Pancreas (tissue), 10 donors: ENCODE results near the gene DNAJB6. TPM values are rescaled to one million over a fixed set of nuclear protein-coding genes. Genes with fewer than 3 reads are reported as not detected.

Source experiments
- ATAC-seq, 4 donors: fragments of 200-7000 bp; cut with Tn5 transposase; one replicate each; pipeline versions ENCODE4 v1.8.0 to v1.9.1; 2020; ENCODE audit warnings: mild to moderate bottlenecking in 4 of 4, moderate library complexity in 4 of 4
- DNase-seq, 6 donors: peaks; one replicate each; pipeline ENCODE4 v3.0.0-alpha.2; 2020
- FAIRE-seq: peaks from 2 replicates; lab custom pipeline; 2012; peaks lifted over from hg19 to GRCh38; lab: Jason Lieb, UNC
- H3K27ac ChIP-seq, 4 donors: fragments of 200-600 bp; sonication (generic); 1 replicate in 3 of 4; 2 replicates in 1 of 4; pipeline versions ENCODE4 v1.5.0 to v1.8.0; 2020
- H3K27me3 ChIP-seq, 4 donors: fragments of 200-600 bp; one replicate each; pipeline ENCODE4 v1.8.0; 2021
- H3K36me3 ChIP-seq, 3 donors: fragments of 200-600 bp; sonication (generic) in 1 of 3; one replicate each; pipeline versions ENCODE4 v1.5.0 to v1.8.0; 2020 to 2021
- H3K4me1 ChIP-seq, 3 donors: fragments of 200-600 bp; one replicate each; pipeline ENCODE4 v1.8.0; 2021
- H3K4me3 ChIP-seq, 4 donors: fragments of 200-600 bp; sonication (generic) in 2 of 4; one replicate each; pipeline versions ENCODE4 v1.5.0 to v1.8.0; 2020 to 2021
- H3K9me3 ChIP-seq, 4 donors: fragments of 200-600 bp; one replicate each; pipeline ENCODE4 v1.8.0; 2021
- WGBS, 2 donors: extraction: QIAGEN DNeasy Blood & Tissue Kit; methylation state at CpG; one replicate each; pipeline ENCODE4 v1.1.7; 2013; 5-methylcytosine and 5-hydroxymethylcytosine counted together
- intact Hi-C, 3 donors: fragments of 100-400 bp; cut with DNase I; formaldehyde crosslinking; loops; one replicate each; pipeline versions ENCODE4 v1.11.1 to v1.14.2; 2022
- polyA plus RNA-seq, 2 donors: library from polyadenylated mRNA; stranded (reverse); fragments of 200-250 nt; gene quantifications; one replicate each; pipeline ENCODE4 v1.2.3, GENCODE V29; 2013
- total RNA-seq, 6 donors: library from RNA; stranded (reverse); fragmentation: NEBNext Ultra II Directional in 4 of 6; extraction: Animal tissue kit (Norgen Biotek cat#: 25700) in 4 of 6; gene quantifications; one replicate each; pipeline versions ENCODE4 v1.2.1 to v1.2.4, GENCODE V29; 2021 to 2023
- TF ChIP-seq, protein P1 (sequence below), 4 donors: fragments of 200-600 bp; sonication (generic) in 3 of 4; IDR thresholded peaks; one replicate each; pipeline versions ENCODE4 v1.5.0 to v1.8.0; 2021; ENCODE audit warnings: antibody characterized with exemption in 4 of 4
- donor health status: healthy with polysubstance abuse.
- donor health status: DM: no; HTN: no; CAD: no; lungs with moderate emphysema.
- donor health status: DM: no; HTN: no; CAD: no.
- donor health status: control.
- donor health status: control.
- donor health status: Bipolar disorder and iron deficiency.
- donor health status: DM: yes; HTN: yes; CAD: no.
- donor health status: DM: no; HTN: no; CAD: no.
- donor health status: DM: no; HTN: no; CAD: no.
- donor health status: DM: yes; HTN: yes; CAD: no.

DNAJB6 gene
- total and polyA plus RNA-seq, 8 donors: 23.0 to 49.4 (median 32.6) TPM

DNA sequence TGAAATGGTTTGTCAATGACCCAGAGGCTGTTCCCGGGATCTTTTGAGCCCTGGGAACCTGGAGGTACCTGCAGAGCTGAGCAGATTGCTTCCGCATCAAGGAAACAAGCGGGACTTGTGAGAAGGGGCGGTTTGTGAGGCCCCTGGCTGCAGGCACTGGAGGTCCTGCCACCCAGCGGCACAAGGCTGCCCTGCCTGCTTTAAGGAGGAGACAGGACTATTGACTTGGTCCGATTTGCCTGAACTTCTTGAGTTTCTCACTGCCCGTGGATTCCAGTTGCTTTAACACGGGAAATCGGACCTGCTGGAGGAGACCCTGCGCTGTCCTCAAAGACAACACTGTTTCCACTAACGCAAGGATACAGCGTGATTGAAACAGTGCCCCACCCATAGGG is 130.1 kb downstream of the DNAJB6 start:
- H3K4me1 ChIP-seq: no peaks in the 10 kb centered on the region
- 49 to 54% methylated on average over 12 of the region's 12 CpGs for WGBS, 2 donors
- H3K9me3 ChIP-seq: no peaks in the 10 kb centered on the region
- no peak overlapping the region for H3K27ac ChIP-seq
- FAIRE-seq: no peak
- no peaks in the 10 kb centered on the region for H3K36me3 ChIP-seq
- peaks cover 0 to 5% (median 0%) of the 10 kb centered on the region in 4 donors for H3K27me3 ChIP-seq
- intact Hi-C loops: no loop called here
- TF ChIP-seq, protein P1, sequence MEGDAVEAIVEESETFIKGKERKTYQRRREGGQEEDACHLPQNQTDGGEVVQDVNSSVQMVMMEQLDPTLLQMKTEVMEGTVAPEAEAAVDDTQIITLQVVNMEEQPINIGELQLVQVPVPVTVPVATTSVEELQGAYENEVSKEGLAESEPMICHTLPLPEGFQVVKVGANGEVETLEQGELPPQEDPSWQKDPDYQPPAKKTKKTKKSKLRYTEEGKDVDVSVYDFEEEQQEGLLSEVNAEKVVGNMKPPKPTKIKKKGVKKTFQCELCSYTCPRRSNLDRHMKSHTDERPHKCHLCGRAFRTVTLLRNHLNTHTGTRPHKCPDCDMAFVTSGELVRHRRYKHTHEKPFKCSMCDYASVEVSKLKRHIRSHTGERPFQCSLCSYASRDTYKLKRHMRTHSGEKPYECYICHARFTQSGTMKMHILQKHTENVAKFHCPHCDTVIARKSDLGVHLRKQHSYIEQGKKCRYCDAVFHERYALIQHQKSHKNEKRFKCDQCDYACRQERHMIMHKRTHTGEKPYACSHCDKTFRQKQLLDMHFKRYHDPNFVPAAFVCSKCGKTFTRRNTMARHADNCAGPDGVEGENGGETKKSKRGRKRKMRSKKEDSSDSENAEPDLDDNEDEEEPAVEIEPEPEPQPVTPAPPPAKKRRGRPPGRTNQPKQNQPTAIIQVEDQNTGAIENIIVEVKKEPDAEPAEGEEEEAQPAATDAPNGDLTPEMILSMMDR (IDR thresholded peaks at IDR 0.05): no peak
- no peak for ATAC-seq
- H3K4me3 ChIP-seq: no peak overlapping the region
- DNase-seq: peak in 1 of 6 donors; percentile 44

Other genes starting within 250 kb of the DNAJB6 start
- 10 to 100 TPM; 20.2 to 36.1 (median 24.5) TPM for gene UBE3C, start 198.1 kb upstream of the DNAJB6 start, total RNA-seq
- gene UBE3C, start 198.1 kb upstream of the DNAJB6 start, polyA plus RNA-seq: 10 to 100 TPM; 12.1 to 17.8 TPM